ENCODE data around the gene LIPC.

DNA sequence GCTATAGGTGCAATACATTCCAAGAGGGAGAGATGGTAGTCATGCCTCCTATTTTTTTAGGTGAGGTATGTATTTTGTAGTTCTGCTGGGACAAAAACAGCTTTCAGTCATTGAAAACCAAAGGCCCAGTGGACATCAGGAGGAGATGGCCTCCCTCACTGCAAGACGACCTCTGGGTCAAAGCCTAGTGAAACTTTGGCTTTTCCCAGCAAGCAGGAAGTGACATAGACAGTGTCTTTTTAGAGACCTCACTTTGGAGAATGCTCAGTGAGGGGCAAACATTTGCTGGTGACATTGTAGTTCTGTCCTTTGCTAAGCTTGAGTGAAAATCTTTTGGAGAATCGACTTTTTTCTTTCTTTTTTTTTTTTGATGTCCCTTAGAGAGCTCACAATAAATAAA is 27.3 kb downstream of the LIPC start:
- TF ChIP-seq POLR2A (IDR thresholded peaks at IDR 0.05; ENCODE audit: low read length) (no peak), GATA1 (IDR thresholded peaks at IDR 0.05; ENCODE audit: low read depth, low read length) (no peak)

Measured in erythroblast (primary cell).